CD4-positive, alpha-beta T cell treated with Interferon alpha-2 for 1 hour (primary cell): ENCODE results near the gene TTC4.

Experiments
- DNase-seq, 2 donors: peaks; one replicate each; pipeline ENCODE4 v3.0.0-alpha.2; 2020 to 2022

TTC4 gene, protein sequence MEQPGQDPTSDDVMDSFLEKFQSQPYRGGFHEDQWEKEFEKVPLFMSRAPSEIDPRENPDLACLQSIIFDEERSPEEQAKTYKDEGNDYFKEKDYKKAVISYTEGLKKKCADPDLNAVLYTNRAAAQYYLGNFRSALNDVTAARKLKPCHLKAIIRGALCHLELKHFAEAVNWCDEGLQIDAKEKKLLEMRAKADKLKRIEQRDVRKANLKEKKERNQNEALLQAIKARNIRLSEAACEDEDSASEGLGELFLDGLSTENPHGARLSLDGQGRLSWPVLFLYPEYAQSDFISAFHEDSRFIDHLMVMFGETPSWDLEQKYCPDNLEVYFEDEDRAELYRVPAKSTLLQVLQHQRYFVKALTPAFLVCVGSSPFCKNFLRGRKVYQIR

DNA sequence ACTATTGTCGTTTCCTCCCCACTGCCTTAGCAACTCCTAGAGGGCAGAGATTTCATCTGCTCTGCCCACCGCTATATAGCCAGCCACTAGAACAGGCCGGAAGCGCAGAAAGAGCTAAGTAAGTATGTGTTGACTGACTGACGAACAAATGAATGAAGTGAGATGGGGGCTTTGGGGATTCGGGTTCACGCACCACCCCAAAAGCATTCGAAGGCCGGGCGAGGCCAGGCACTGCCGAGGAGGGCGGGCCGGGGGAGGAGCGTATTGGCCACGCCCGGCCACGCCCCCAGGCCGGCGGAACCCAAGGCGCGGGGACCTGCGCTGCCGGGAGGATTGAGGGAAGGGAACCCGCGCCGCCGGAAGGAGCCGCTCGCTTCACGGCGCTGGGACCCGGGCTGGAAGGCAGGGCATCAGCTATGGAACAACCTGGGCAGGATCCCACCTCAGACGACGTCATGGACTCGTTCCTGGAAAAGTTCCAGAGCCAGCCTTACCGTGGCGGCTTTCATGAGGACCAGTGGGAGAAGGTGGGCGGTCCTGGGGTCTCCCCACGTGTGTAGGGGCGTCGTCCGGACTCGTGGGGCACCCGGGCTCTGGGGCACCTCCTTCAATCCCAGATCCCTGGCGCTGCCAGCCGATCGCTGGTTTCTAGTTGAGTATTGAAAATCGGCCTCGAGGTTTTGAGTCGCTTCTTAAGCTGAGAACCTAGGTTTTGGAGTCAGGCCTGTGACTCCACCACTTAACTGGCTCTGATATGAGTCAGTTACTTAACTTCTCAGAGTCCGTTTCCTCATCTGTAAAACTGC, at the start of gene TTC4:
TSS of gene TTC4 (plus strand) at position 369 of the 806 bp plus-strand sequence. CDS start at position 417, 48 bp downstream.
- peak; percentile 77 to 88 for DNase-seq

DNA sequence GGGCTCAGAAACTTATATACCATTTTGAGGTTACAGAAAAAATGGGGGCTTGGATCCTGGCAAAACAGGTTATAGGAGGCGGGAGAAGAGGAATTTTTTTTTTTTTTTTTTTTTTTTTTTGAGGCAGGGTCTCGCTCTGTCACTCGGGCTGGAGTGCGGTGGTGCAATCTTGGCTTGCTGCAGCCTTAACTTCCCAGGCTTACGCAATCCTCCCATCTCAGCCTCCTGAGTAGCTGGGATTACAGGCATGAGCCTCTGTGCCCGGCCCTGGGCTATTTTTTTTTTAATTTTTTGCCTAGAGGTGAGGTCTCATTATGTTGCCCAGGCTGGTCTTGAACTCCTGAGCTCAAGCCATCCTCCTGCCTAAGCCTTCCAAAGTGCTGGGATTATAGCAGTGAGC, 49.3 kb upstream of the TTC4 start:
- DNase-seq, result no peak

DNA sequence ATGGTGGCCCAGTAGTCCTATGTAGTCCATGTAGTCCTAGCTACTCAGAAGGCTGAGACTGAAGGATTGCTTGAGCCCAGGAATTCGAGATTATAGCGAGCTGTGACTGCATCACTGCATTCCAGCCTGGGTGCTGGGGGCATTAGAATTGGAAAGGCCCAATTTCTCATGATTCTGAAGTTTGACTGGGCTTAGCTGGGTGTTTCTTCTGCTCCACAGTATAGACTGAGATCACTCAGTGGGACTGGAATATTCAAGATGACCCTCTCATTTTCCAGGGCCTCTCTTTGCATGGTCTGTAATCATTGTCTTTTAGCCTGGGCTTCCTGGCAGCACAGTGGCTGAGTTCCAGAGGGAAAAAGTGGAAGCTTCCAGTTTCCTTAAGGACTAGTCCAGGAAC, 47.9 kb upstream of the TTC4 start:
- no peak for DNase-seq

DNA sequence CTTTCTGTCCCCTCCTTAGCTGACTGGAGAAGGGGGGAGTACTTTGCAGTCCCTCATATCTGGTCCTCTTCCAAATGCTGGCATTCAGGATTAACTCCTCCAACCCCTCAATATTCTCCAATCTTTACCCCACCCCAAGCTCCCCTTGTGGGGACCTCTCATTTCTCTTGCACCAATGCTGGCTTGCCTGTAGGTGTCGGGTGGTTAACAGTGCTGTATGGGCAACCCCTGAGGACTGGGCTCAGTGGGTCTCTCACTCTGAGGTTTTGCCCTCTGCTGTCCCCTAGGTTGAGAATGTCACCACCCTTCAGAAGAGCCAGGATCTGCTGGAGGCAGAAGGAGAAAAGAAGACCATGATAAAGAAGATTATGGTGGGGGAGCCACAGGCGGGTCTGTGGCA, 47.1 kb upstream of the TTC4 start:
- DNase-seq, result no peak

DNA sequence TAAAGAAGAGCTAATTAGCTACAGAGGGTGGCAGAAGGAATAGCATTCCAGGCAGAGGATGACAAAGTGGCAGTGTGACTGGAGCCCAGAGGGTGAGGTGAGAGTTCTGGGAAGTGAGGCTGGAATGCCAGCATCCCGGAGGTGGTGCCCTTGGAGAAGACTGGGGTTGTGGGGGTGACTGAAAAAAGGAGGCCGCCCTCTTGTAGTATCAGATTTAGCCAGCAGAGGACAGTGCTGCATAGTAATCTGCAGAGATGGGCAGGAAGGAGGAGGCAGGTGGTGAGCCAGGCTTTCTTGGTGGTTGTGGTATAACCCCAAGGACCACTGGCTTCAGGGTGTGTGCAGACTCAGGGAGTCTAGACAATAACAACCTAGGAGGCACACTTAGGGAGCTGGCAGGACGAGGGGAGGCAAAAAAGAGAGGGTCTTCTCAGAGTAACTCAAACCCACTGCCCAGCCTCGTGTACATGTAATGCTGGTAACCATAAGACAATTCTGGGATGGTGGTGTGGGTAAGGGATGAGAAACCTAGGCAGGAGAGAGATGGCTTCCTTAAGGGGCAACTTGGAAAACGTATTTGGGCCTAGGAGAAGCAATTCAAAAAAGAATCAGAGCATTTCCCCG, 43.6 kb upstream of the TTC4 start:
- DNase-seq, result peak; percentile 53 to 74

DNA sequence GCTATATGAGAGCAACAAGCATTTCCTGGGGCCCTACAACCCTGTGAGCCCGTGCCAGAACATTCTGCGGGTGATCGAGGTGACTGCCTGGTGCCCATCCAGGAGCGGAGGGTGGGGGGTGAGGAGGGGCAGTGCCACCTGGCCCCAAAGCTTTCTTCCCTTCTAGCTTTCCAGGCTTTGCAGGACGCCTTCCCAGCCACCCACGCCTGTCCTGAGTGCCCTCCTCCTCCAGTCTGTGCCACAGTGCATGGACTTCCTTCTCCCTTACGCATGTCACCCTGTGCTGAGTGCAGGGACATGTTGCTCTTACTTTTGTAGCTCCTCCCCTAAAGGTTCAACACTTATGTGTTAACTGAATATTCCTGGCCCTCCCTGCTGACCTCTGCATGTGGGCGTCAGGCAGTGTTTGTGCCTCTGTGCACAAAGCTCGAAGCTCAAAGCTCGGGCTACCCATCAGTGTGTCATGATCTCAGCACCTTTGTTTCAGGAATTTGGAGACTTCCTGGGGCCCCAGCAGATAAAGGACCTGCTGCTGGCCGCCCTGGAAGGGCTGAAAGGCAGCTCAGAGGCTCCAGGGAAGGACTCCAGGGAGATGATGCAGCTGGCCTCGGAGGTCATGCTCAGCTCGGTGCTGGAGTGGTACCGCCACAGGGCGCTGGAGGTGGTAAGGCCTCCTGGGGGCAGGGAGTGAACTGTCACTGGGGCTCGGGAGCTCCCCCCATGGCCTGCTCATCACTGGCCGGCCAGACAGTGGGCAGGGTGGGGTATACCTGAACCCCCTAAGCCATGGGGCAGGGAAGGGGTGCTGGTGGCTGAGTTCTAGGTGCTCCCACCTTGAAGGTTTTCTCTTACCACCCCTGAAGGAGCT, 36.7 kb upstream of the TTC4 start:
- DNase-seq, result no peak

DNA sequence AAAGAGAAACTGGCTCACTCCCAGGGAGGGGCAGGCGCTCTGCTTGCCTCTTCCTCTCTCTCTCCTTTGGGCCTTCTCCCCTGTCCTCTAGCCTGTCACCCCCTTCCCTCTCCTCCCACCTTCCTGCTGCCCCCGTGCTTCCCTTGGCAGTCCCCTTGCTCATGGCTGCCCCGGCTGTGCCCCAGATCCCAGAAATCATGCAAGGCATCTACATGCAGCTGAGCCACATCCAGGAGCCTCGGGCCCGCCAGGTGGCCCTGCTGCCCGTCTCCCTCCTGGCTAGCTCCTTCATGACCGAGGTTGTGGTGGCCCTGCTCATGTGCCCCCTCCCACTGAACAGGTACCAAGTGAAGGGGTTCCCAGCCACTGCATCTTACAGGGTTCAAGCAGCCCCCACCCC, 36.0 kb upstream of the TTC4 start:
- DNase-seq, result no peak

DNA sequence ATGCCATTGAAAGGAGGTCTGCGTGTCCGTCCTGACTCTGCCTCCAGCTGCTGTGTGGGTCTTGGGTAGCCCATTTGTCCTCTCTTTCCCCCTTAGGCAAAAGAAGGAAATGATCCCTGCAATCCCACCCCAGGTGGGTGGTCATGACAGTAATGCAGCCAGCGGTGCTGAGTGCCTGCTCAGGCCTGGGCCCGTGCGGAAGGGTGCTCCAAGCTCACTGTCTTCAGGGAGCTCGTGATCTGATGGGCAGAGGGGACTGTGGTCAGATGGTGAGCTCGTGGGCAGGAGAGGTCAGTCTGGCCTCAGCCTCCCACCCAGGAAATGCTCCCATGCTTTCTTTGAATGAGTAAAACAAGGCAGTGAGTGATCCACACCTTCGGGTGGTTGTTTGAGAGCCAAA, 35.3 kb upstream of the TTC4 start:
- DNase-seq, result no peak

DNA sequence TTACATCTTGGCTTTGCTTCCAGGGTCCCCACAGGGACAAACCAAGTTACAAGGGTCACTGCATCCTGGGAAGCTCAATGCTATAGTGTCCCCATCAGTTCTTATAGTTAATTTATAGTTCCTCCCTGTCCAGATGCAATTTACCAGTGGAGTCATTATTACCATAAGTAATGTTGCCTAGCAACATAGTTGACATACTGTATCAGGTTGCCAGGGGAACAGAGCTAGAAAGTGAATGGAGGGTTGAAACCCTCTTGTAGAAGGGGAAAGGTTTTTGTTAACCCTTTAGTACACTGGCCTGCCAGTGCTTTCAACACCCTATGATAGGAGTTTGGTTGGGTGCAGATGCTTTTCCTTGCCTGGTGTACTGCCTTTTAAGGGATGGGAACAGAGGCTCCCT, 34.3 kb upstream of the TTC4 start:
- no peak for DNase-seq

DNA sequence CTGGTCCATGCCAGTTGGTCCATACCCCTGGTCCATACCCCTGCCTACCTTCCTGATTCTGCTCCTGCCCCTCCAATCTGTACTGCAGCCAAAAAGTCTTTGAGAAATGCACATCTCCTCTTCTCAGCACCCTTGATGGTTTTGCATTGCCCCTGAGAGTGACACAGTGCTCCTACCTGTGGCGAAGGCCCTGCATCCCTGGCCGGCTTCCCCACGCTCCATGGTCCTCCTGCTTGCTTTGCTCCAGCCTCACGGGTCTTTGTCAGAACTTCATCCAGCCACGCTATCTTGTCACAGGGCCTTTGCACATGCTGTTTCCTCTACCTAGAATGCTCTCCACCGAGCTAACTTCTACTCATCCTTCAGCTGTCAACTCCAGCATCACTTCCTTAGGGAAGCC, 32.2 kb upstream of the TTC4 start:
- no peak for DNase-seq

DNA sequence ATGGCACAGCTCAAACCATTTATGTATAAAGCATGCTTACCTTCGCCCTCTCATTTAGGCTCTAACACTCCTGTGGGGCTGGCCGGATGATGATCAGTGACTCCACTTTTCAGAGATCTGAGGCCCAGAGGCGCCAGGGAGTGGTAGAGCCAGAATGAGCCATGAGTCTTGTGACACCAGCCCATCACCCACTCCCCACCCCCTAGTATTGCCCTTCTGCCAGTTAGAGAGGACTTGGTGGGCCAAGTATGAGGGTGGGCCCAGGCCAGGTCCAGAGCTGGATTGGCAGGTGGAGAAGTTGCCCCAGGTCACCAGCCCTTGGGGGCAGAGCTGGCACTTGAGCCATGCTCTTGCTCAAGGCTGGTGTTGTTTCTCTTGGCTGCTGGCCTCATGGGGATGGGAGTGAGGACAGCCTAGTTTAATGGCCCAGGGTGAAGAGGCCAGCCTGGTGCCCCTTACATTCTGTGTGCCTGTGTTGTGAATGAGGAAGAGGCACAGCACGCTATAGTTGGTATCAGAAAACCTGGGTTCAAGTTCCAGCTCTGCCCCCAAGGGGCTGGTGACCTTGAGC, 30.2 kb upstream of the TTC4 start:
- DNase-seq, result no peak

DNA sequence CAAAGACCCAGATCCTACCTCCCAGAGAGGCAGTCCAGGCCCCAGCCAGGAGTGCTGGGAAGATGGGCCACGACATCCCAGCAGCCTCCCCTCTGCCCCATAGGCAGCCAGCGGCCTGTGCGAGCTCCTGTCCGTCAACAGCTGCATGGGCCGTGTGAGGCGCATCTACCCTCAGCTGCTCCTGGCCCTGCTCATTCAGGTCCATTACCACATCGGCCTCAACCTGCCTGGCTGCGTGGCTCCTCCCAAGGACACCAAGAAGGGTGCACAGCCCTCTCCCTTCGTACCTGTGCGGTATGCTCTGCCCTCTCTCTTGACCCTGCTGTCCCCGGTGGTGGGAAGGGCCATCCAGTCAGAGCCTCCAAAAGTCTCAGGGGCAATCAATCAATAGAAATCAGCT, 29.5 kb upstream of the TTC4 start:
- DNase-seq, result no peak

DNA sequence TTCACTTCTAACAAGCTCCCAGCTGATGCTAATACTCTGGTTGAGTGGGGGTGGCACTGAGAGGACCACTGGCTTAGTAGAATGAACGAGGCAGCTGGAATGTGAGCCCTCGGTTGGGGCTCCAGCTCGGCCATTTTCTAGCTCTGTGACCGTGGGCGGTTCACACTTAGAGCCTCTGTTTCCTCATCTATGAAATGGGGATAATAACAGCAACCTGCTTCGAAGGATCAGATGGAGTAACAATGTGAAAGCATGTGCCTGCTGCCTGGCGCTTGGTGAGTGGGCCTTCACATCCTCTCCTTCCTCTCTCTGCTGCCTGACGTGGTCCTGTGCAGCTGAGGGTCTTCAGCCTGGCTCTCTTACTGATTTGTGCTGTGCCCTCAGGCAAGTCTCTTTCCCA, 20.9 kb upstream of the TTC4 start:
- DNase-seq, result no peak

DNA sequence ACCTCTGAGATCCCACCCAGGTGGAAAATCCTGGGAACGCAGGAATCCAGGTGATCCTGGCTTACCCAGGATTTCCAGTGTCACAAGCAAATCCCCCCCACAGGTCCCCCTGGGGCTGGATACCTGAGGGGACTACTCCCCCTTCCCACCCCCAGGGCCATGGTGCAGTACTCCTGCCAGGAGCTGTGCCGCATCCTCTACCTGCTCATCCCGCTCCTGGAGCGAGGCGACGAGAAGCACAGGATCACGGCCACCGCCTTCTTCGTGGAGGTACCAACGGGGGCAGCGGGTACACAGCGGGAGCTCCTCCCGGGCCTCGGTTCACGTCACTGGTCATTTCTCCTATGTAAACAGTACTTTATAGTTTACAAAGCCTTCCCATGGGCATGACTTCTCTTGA, 20.4 kb upstream of the TTC4 start:
- DNase-seq, result no peak

DNA sequence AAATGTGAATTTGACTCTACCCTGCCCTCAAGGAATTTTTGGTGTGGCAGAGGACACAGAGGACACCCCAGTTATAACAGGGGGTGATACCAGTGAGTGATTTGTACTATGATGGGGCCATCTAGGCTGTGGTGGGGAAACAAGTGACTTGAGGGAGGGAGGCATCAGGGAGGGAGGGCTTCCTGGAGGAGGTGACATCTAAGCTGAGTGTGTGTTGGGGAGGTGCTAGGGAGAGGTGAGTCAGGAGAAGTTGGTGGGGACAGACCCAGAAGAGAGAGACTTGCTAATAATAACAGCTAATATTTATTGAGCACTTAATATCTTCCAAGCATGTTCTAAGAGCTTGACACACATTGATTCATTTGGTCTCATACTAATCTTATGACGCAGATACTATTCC, 19.9 kb upstream of the TTC4 start:
- no peak for DNase-seq

DNA sequence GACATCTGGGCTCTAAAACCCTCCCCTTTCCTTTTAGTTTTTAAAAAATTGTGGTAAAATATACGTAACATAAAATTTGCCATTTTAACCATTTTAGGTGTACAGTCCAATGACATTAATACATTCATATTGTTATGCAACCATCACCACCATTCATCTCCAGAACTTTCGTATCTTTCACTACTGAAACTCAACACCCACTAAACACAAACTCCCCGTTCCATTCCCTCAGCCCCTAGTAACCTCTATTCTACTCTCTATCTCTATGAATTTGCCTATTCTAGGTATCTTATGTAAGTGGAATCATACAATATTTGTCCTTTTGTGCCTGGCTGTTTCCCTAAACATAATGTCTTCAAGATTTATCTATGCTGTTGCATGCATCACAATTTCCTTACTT, 19.4 kb upstream of the TTC4 start:
- DNase-seq, result no peak

DNA sequence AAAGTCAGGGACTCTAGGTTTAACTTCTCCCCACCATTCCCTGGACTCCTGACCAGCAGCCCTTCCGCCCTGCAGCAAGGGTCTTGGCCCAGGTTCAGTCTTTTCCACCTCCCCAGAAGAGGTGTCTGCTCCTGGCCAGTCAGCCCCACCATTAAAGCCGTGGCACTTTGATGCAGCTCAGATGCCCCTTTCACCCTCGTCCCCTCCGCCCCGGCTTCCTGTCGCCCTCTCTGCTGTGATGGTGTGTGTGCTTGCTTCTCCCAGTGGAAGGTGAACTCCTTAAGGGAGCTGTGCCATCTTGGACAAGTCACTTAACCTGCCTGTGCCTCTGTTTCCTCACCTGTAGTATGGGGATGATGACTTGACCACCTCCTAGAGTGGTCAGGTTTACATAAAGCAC, 17.8 kb upstream of the TTC4 start:
- no peak for DNase-seq

DNA sequence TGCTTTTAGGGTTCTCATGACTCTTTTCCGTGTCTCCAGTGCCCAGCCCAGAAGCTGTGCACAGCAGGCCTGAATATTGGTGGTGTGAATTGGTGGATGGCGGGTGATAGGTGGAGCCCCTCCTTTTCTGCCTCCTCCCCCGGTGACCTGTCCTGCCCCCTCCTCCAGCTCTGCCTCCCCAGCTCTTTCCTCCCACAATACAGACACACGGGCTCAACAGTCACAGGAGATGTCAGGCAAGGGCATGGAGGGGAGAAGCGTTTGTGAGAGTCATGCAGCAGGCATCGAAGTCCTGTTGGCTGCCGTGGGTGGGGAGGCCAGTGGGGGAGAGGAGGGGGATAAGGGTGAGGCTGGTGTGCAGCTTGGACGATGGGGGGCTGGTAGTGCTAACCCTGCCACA, 17.3 kb upstream of the TTC4 start:
- DNase-seq, result no peak

DNA sequence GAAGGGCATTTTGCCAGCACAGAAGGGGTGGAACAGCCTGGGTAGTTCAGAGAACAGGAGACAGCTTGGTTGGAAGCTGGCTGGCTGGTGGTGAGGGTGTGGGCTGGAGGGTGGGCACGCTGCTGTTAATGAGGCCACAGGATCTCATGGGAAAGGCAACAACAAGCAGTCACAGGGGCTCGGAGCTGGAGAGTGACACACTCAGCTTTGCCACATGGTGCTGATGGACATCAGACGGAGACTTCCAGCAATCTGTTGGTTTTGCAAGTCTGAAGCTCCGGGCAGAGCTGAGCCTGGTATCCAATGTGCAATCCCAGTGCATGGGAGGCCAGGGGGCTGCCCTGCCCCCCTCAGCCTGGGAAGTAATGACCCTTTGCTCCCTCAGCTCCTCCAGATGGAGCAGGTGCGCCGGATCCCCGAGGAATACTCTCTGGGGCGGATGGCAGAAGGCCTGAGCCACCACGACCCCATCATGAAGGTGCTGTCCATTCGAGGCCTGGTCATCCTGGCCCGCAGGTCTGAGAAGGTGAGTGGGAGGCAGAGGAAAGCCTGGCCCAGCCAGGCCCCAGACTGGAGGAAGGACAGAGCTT, 15.6 kb upstream of the TTC4 start:
- no peak for DNase-seq

DNA sequence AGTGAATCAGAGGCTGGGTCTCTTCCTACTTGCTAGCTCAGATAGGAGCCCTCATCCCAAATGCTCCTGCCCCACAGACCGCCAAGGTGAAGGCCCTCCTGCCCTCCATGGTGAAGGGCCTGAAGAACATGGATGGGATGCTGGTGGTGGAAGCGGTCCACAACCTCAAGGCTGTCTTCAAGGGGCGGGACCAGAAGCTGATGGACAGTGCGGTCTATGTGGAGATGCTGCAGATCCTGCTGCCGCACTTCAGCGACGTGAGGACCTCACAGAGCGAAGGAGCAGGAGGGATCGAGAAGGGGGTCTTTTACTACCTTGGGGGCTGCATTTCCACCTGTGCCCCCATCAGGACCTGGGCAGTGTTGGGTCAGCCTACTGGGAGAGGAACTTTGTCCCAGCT, 14.6 kb upstream of the TTC4 start:
- DNase-seq, result no peak

DNA sequence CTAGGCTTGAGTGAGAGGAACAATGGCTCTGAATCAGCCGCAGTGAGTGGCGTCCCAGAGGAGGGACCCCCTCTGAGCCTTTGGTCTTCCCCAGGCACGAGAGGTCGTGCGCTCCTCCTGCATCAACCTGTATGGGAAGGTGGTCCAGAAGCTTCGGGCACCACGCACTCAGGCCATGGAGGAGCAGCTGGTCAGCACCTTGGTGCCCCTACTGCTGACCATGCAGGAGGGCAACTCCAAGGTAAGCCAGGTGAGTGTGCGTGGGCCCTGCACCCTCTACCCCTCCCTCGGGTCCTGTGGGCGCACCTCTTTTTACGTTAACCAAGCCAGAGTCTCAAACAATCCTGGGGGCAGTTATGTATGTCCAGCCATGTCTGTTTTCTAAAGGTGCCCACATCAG, 13.7 kb upstream of the TTC4 start:
- no peak for DNase-seq

DNA sequence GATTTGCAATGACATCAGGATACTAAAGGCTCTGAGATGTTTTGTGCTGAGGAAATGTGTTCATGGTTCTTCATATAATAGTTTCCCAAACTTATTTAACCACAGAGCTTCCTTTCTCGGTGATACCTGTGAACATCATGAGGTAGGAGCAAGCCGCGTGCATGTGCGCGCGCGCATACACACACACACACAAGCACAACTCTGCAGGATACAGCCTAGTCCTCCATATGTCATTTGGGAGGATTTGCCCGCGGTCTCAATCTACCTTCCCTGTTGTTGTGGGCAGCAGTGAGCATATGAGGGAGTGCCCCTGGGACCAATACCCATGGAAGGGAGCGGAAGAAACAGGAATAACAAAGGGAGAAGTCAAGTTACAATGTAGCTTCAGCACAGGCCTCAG, 12.2 kb upstream of the TTC4 start:
- no peak for DNase-seq
